Measurements from ENCODE around the gene ZMAT3. TPM values are rescaled to one million over a fixed set of nuclear protein-coding genes. Genes with fewer than 3 reads are reported as not detected.

Gene ZMAT3
- total and polyA plus RNA-seq, 2 experiments from 2014 or later: 7.6 to 9.5 TPM

DNA sequence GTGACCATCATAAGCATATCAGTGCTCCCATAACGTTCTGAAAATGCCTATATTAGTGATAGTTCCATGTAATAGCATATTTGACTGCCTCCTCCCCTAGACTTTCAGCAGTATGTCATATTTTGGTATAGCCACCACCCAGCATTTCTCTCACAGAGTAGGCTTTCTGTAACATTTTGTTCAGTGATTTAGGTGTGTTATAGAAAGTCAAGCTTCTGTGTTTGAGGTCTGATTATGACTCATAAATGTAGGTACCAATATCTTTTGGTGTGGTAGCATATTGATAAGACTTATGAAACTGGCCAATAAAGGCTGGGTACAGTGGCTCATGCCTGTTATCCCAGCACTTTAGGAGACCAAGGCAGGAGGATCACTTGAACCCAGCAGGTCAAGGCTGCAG, 34.3 kb upstream of the ZMAT3 start:
- DNase-seq (ENCODE audit: low read depth in 1 of 2, low spot score in 1 of 2): no peak
- H3K4me1 ChIP-seq (ENCODE audit: low read depth): no peaks in the 10 kb centered on the region
- H3K9me3 ChIP-seq (ENCODE audit: low read depth): no peaks in the 10 kb centered on the region
- no peaks in the 10 kb centered on the region for H3K36me3 ChIP-seq
- TF ChIP-seq, protein P1, sequence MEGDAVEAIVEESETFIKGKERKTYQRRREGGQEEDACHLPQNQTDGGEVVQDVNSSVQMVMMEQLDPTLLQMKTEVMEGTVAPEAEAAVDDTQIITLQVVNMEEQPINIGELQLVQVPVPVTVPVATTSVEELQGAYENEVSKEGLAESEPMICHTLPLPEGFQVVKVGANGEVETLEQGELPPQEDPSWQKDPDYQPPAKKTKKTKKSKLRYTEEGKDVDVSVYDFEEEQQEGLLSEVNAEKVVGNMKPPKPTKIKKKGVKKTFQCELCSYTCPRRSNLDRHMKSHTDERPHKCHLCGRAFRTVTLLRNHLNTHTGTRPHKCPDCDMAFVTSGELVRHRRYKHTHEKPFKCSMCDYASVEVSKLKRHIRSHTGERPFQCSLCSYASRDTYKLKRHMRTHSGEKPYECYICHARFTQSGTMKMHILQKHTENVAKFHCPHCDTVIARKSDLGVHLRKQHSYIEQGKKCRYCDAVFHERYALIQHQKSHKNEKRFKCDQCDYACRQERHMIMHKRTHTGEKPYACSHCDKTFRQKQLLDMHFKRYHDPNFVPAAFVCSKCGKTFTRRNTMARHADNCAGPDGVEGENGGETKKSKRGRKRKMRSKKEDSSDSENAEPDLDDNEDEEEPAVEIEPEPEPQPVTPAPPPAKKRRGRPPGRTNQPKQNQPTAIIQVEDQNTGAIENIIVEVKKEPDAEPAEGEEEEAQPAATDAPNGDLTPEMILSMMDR (IDR thresholded peaks at IDR 0.05; ENCODE audit: low read depth, low read length): no peak
- no peak overlapping the region for H3K27ac ChIP-seq
- H3K4me3 ChIP-seq: no peak overlapping the region
- H3K27me3 ChIP-seq: no peaks in the 10 kb centered on the region

DNA sequence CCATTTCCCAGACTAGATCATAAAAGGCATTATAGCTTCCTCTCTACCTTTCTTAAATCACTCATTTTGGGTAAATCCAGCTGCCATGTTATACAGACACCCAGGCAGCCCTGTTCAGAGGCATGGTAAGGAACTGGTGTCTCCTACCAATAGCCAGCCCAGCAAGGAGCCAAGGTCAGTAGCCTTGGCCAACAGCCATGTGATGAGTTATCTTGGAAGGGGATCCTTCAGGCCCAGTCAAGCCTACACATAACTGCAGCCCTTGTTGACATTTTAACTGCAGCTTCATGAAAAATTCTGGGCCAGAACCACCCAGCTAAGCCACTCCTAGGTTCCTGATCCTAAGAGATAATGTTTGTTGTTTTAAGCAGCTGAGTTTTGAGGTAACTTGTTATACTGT, 29.0 kb upstream of the ZMAT3 start:
- Histone ChIP-seq H3K4me3 (no peak overlapping the region), H3K4me1 (ENCODE audit: low read depth) (no peaks in the 10 kb centered on the region), H3K36me3 (no peaks in the 10 kb centered on the region), H3K9me3 (ENCODE audit: low read depth) (no peaks in the 10 kb centered on the region), H3K27me3 (no peaks in the 10 kb centered on the region), H3K27ac (no peak overlapping the region)
- TF ChIP-seq, protein P1 (IDR thresholded peaks at IDR 0.05; ENCODE audit: low read depth, low read length): no peak
- DNase-seq (ENCODE audit: low read depth in 1 of 2, low spot score in 1 of 2): no peak

DNA sequence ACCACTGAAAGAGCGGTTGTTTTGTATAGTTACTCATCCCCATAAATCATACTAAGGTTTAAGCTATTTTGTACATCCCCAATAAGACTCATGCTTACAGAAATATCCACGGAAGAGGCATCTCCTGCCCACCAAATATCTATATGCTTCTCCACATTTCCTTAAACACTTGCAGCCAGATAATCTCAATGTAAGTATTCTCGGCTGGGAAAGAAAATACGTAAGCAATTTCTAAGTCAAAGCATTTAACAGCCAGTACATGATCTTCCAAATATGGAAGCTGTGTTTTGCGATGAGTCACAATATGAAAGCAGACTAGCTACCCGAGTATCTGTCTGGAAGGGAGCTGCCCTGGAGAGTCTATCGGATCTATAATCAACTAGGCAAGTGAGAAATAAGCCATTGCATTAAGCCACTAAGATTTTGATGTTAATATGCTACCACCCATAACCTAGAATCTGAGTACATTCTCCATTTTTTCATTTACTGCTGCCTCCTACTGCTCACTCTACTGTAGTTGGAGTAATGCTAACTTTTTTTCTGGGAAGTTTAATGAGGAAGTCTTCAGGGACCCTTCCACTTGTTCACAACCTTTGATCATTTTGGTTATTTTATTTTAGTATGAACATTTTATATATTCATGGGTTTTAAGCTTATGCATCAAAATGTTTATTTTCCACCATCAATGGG, 26.9 kb upstream of the ZMAT3 start:
- peak in 1 of 2 donors; percentile 46 for DNase-seq (ENCODE audit: low read depth in 1 of 2, low spot score in 1 of 2)
- TF ChIP-seq, protein P1 (IDR thresholded peaks at IDR 0.05; ENCODE audit: low read depth, low read length): peak; percentile 37
- Histone ChIP-seq H3K9me3 (ENCODE audit: low read depth) (no peaks in the 10 kb centered on the region), H3K36me3 (no peaks in the 10 kb centered on the region), H3K4me1 (ENCODE audit: low read depth) (no peaks in the 10 kb centered on the region), H3K27ac (no peak overlapping the region), H3K4me3 (no peak overlapping the region), H3K27me3 (no peaks in the 10 kb centered on the region)

DNA sequence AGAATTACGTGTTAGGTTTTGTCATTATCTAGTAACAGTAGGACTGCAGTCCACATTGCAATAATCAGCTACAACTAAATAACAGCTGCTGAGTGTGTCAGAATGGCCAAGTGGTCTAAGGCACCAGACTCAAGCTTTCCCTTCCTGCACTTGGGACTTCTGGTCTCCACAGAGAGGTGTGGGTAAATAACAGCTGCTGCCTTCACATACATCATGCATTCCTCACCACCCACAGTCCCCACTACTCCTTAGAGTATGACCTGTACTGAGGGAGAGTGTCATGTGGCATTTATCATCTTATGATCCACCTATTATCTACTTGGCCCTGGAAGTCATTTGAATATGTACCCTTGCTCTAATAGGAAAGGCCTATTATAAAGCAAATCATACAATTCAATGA, 22.2 kb upstream of the ZMAT3 start:
- Histone ChIP-seq H3K27ac (no peak overlapping the region), H3K4me1 (ENCODE audit: low read depth) (no peaks in the 10 kb centered on the region), H3K4me3 (no peak overlapping the region), H3K9me3 (ENCODE audit: low read depth) (no peaks in the 10 kb centered on the region), H3K27me3 (no peaks in the 10 kb centered on the region), H3K36me3 (no peaks in the 10 kb centered on the region)
- TF ChIP-seq, protein P1 (IDR thresholded peaks at IDR 0.05; ENCODE audit: low read depth, low read length): no peak
- DNase-seq (ENCODE audit: low read depth in 1 of 2, low spot score in 1 of 2): peak in 1 of 2 donors; percentile 12

DNA sequence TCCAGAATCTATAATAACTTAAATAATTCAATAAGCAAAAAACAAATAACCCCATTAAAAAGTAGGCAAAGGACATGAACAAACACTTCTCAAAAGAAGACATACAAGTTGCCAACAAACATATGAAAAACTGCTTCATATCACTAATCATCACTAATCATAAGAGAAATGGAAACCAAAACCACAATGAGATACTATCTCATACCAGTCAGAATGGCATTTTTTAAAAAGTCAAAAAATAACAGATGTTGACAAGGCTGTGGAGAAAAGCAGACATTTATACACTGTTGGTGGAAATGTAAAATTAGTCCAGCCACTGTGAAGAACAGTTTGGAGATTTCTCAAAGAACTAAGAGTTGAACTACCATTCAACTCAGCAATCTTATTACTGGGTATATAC, 19.5 kb upstream of the ZMAT3 start:
- Histone ChIP-seq H3K9me3 (ENCODE audit: low read depth) (no peaks in the 10 kb centered on the region), H3K4me1 (ENCODE audit: low read depth) (no peaks in the 10 kb centered on the region), H3K27me3 (no peaks in the 10 kb centered on the region), H3K27ac (no peak overlapping the region), H3K4me3 (no peak overlapping the region), H3K36me3 (no peaks in the 10 kb centered on the region)
- DNase-seq (ENCODE audit: low read depth in 1 of 2, low spot score in 1 of 2): no peak
- TF ChIP-seq, protein P1 (IDR thresholded peaks at IDR 0.05; ENCODE audit: low read depth, low read length): no peak

All from cardiac muscle cell (in vitro differentiated cells and primary cell).